22Rv1 (cell line): ENCODE data around the gene CECR2.

Source experiments
- H3K27ac ChIP-seq: fragments of 450-650 bp; 2 replicates; pipeline ENCODE4 v1.5.1; 2017
- CTCF ChIP-seq: fragments of 450-650 bp; IDR thresholded peaks from 2 replicates; pipeline ENCODE4 v1.5.1; 2017; ENCODE audit warnings: mild to moderate bottlenecking
- ZFX ChIP-seq: fragments of 450-650 bp; IDR thresholded peaks from 2 replicates; pipeline ENCODE4 v1.6.1; 2017; ENCODE audit warnings: antibody characterized with exemption, borderline replicate concordance

Gene CECR2

GRCh38 chr22:17579535-17579981, 210.3 kb downstream of the CECR2 start:
- H3K27ac ChIP-seq = no peak overlapping the region
- TF ChIP-seq CTCF = no peak
- TF ChIP-seq ZFX = no peak

- TF ChIP-seq ZFX (no peak), CTCF (no peak)
- H3K27ac ChIP-seq = no peak overlapping the region
Measured at GRCh38 chr22:17580441-17581031, 211.3 kb downstream of the CECR2 start.

GRCh38 chr22:17581056-17581455, 211.8 kb downstream of the CECR2 start:
- no peak for TF ChIP-seq CTCF
- no peak for TF ChIP-seq ZFX
- no peak overlapping the region for H3K27ac ChIP-seq

GRCh38 chr22:17581631-17582030, 212.4 kb downstream of the CECR2 start:
- TF ChIP-seq ZFX = no peak
- no peak for TF ChIP-seq CTCF

GRCh38 chr22:17583151-17583550, 213.9 kb downstream of the CECR2 start:
- no peak for TF ChIP-seq CTCF
- no peak for TF ChIP-seq ZFX
- no peak overlapping the region for H3K27ac ChIP-seq

More at GRCh38 chr22:17581631-17582030, 212.4 kb downstream of the CECR2 start:
- H3K27ac ChIP-seq = no peak overlapping the region

GRCh38 chr22:17586831-17587440, 217.7 kb downstream of the CECR2 start:
- no peak for TF ChIP-seq ZFX
- no peak for TF ChIP-seq CTCF
- H3K27ac ChIP-seq = no peak overlapping the region

GRCh38 chr22:17587629-17588028, 218.4 kb downstream of the CECR2 start:
- no peak for TF ChIP-seq CTCF
- TF ChIP-seq ZFX = no peak
- no peak overlapping the region for H3K27ac ChIP-seq
